Liver (tissue), 9 donors: ENCODE results near the gene PKMYT1. TPM values are rescaled to one million over a fixed set of nuclear protein-coding genes. Genes with fewer than 3 reads are reported as not detected.

Source experiments
- DNase-seq: peaks from one replicate; pipeline ENCODE4 v3.0.0-alpha.2; 2017; ENCODE audit warnings: low spot score
- H3K27ac ChIP-seq, 2 donors: one replicate each; pipeline ENCODE4 v1.7.0; 2013; ENCODE audit warnings: inconsistent platforms in 2 of 2, low read length in 2 of 2, control low read depth in 1 of 2, low read depth in 1 of 2, mild to moderate bottlenecking in 1 of 2
- H3K27me3 ChIP-seq, 4 donors: one replicate each; pipeline versions ENCODE4 v1.6.1 to v1.7.0; 2013; ENCODE audit warnings: low read length in 3 of 4, inconsistent platforms in 1 of 4, mild to moderate bottlenecking in 1 of 4, moderate library complexity in 1 of 4; ENCODE audit not compliant: control insufficient read depth in 4 of 4, insufficient read depth in 4 of 4
- H3K36me3 ChIP-seq, 4 donors: one replicate each; pipeline versions ENCODE4 v1.6.1 to v1.7.0; 2013; ENCODE audit warnings: low read length in 3 of 4, mild to moderate bottlenecking in 3 of 4, low read depth in 1 of 4, moderate library complexity in 1 of 4; ENCODE audit not compliant: control insufficient read depth in 4 of 4, insufficient read depth in 3 of 4
- H3K4me1 ChIP-seq, 4 donors: one replicate each; pipeline versions ENCODE4 v1.6.1 to v1.7.0; 2013; ENCODE audit warnings: low read length in 3 of 4, mild to moderate bottlenecking in 3 of 4, moderate library complexity in 1 of 4; ENCODE audit not compliant: control insufficient read depth in 4 of 4, insufficient read depth in 4 of 4
- H3K4me3 ChIP-seq, 3 donors: one replicate each; pipeline versions ENCODE4 v1.6.1 to v1.7.0; 2013; ENCODE audit warnings: low read length in 3 of 3, control low read depth in 1 of 3, low read depth in 1 of 3, mild to moderate bottlenecking in 1 of 3
- H3K9ac ChIP-seq, 2 donors: one replicate each; pipeline ENCODE4 v1.7.0; 2013; ENCODE audit warnings: low read length in 2 of 2, mild to moderate bottlenecking in 2 of 2, moderate library complexity in 2 of 2, control low read depth in 1 of 2, low read depth in 1 of 2
- H3K9me3 ChIP-seq, 4 donors: one replicate each; pipeline versions ENCODE4 v1.6.1 to v1.7.0; 2013; ENCODE audit warnings: low read length in 3 of 4; ENCODE audit not compliant: control insufficient read depth in 4 of 4
- ATF3 ChIP-seq: IDR thresholded peaks from 2 replicates; pipeline ENCODE4 v1.6.1; 2016; ENCODE audit warnings: antibody characterized with exemption
- CTCF ChIP-seq: fragments of 150-350 bp; IDR thresholded peaks from 2 replicates; pipeline ENCODE4 v1.5.1; 2017; ENCODE audit warnings: improper control_type of control experiment, low read depth, low read length; ENCODE audit not compliant: missing input control
- EGR1 ChIP-seq, 2 donors: IDR thresholded peaks; 2 replicates each; pipeline ENCODE4 v1.6.1; 2016 to 2018; ENCODE audit warnings: antibody characterized with exemption in 2 of 2, low read depth in 2 of 2
- FOXA1 ChIP-seq: IDR thresholded peaks from 2 replicates; pipeline ENCODE4 v1.6.1; 2016; ENCODE audit warnings: antibody characterized with exemption
- FOXA2 ChIP-seq: IDR thresholded peaks from 2 replicates; pipeline ENCODE4 v1.6.1; 2016; ENCODE audit warnings: antibody characterized with exemption
- GABPA ChIP-seq, 2 donors: IDR thresholded peaks in 1 of 2; conservative IDR thresholded peaks in 1 of 2; 2 replicates each; pipeline ENCODE4 v1.6.1; 2016; ENCODE audit warnings: antibody characterized with exemption in 2 of 2, mild to moderate bottlenecking in 1 of 2, moderate library complexity in 1 of 2
- HNF4A ChIP-seq, 2 donors: conservative IDR thresholded peaks; 2 replicates each; pipeline ENCODE4 v1.6.1; 2016; ENCODE audit warnings: antibody characterized with exemption in 2 of 2, mild to moderate bottlenecking in 2 of 2
- HNF4G ChIP-seq: IDR thresholded peaks from 2 replicates; pipeline ENCODE4 v1.6.1; 2016; ENCODE audit warnings: antibody characterized with exemption
- JUND ChIP-seq, 2 donors: IDR thresholded peaks; 2 replicates each; pipeline ENCODE4 v1.6.1; 2016; ENCODE audit warnings: antibody characterized with exemption in 2 of 2
- MAX ChIP-seq: IDR thresholded peaks from 2 replicates; pipeline ENCODE4 v1.6.1; 2016; ENCODE audit warnings: antibody characterized with exemption
- NR2F2 ChIP-seq: IDR thresholded peaks from 2 replicates; pipeline ENCODE4 v1.6.1; 2016; ENCODE audit warnings: antibody characterized with exemption
- RAD21 ChIP-seq, 2 donors: IDR thresholded peaks; 2 replicates each; pipeline ENCODE4 v1.6.1; 2016; ENCODE audit warnings: antibody characterized with exemption in 2 of 2, mild to moderate bottlenecking in 2 of 2
- REST ChIP-seq: IDR thresholded peaks from 2 replicates; pipeline ENCODE4 v1.6.1; 2016; ENCODE audit warnings: antibody characterized with exemption, mild to moderate bottlenecking
- RXRA ChIP-seq, 2 donors: IDR thresholded peaks; 2 replicates each; pipeline ENCODE4 v1.6.1; 2017 to 2018; ENCODE audit warnings: antibody characterized with exemption in 2 of 2, mild to moderate bottlenecking in 1 of 2
- SP1 ChIP-seq: IDR thresholded peaks from 2 replicates; pipeline ENCODE4 v1.6.1; 2018; ENCODE audit warnings: antibody characterized with exemption, mild to moderate bottlenecking
- TAF1 ChIP-seq: conservative IDR thresholded peaks from 2 replicates; pipeline ENCODE4 v1.6.1; 2016; ENCODE audit warnings: antibody characterized with exemption, mild to moderate bottlenecking
- YY1 ChIP-seq: IDR thresholded peaks from 2 replicates; pipeline ENCODE4 v1.6.1; 2016; ENCODE audit warnings: antibody characterized with exemption, mild to moderate bottlenecking
- ZBTB33 ChIP-seq: IDR thresholded peaks from 2 replicates; pipeline ENCODE4 v1.6.1; 2016; ENCODE audit warnings: antibody characterized with exemption
- WGBS: extraction: QIAGEN DNeasy Blood & Tissue Kit; methylation state at CpG from one replicate; pipeline ENCODE4 v1.1.7; 2013; 5-methylcytosine and 5-hydroxymethylcytosine counted together
- polyA plus RNA-seq, 2 donors: library from polyadenylated mRNA; stranded (reverse) in 1 of 2; unstranded in 1 of 2; fragments of 200-250 nt in 1 of 2; fragments of >200 nt in 1 of 2; fragmentation: Nextera tagmentation in 1 of 2; extraction: Ambion mirVana in 1 of 2; gene quantifications; one replicate each; pipeline versions ENCODE4 v1.2.1 to v1.2.3, GENCODE V29; 2013 to 2015
- total RNA-seq, 2 donors: library from RNA; depleted of rRNA; stranded (reverse); fragments of >200 nt; gene quantifications; one replicate each; pipeline ENCODE4 v1.2.3, GENCODE V29; 2014
- donor health status: healthy.
- donor health status: healthy.
- donor health status: healthy.
- donor health status: healthy.
- donor health status: healthy.

PKMYT1 gene
- total and polyA plus RNA-seq, 4 donors, result 0.50 to 15.8 (median 2.6) TPM

- no peak overlapping the region for H3K27ac ChIP-seq
- 84% methylated on average over 8 of the region's 8 CpGs for WGBS
- no peak overlapping the region for H3K4me3 ChIP-seq
- H3K4me1 ChIP-seq, result peaks cover 0 to 17% (median 9%) of the 10 kb centered on the region in 4 donors
- H3K9ac ChIP-seq, result no peak overlapping the region
- no peaks in the 10 kb centered on the region for H3K9me3 ChIP-seq
- TF ChIP-seq HNF4G (no peak), EGR1 (IDR thresholded peaks at IDR 0.05; ENCODE audit: low read depth in 2 of 2) (no peak), CTCF (no peak), TAF1 (no peak), JUND (IDR thresholded peaks at IDR 0.05) (no peak), ZBTB33 (no peak), RAD21 (IDR thresholded peaks at IDR 0.05) (no peak), ATF3 (no peak), FOXA1 (no peak), REST (no peak), NR2F2 (no peak), HNF4A (conservative IDR thresholded peaks at IDR 0.05) (no peak), YY1 (no peak), RXRA (IDR thresholded peaks at IDR 0.05) (no peak), MAX (no peak)
- DNase-seq, result no peak
- H3K36me3 ChIP-seq, result no peaks in the 10 kb centered on the region
- H3K27me3 ChIP-seq, result no peaks in the 10 kb centered on the region
Measured at GRCh38 chr16:2988590-2989099, 8.4 kb upstream of the PKMYT1 start.

GRCh38 chr16:2987833-2988232, 7.6 kb upstream of the PKMYT1 start:
- no peak overlapping the region for H3K27ac ChIP-seq
- H3K36me3 ChIP-seq, result no peaks in the 10 kb centered on the region
- 84% methylated on average over 8 of the region's 8 CpGs for WGBS
- no peak for DNase-seq
- TF ChIP-seq FOXA2, result no peak
- TF ChIP-seq CTCF, result no peak
- TF ChIP-seq ATF3, result no peak
- no peak for TF ChIP-seq FOXA1
- no peak for TF ChIP-seq HNF4A (conservative IDR thresholded peaks at IDR 0.05)
- no peak for TF ChIP-seq SP1
- TF ChIP-seq TAF1, result no peak
- TF ChIP-seq REST, result no peak
- no peak for TF ChIP-seq NR2F2
- TF ChIP-seq GABPA (IDR thresholded peaks at IDR 0.05 in 1 of 2, conservative IDR thresholded peaks at IDR 0.05 in 1 of 2), result no peak
- no peak overlapping the region for H3K4me3 ChIP-seq
- no peaks in the 10 kb centered on the region for H3K27me3 ChIP-seq
- peaks cover 0 to 17% (median 9%) of the 10 kb centered on the region in 4 donors for H3K4me1 ChIP-seq
- H3K9ac ChIP-seq, result no peak overlapping the region
- no peaks in the 10 kb centered on the region for H3K9me3 ChIP-seq
